Retinal pigment epithelial cell (primary cell): ENCODE measurements around the gene CNTN5.

Experiments used
- DNase-seq: peaks from one replicate; pipeline ENCODE4 v3.0.0-alpha.2; 2010; ENCODE audit warnings: low read depth
- H3K4me3 ChIP-seq: 2 replicates; pipeline ENCODE4 v1.5.1; 2011; ENCODE audit warnings: mild to moderate bottlenecking, low read length, control low read depth, moderate library complexity
- TF ChIP-seq, protein P1 (sequence below): conservative IDR thresholded peaks from 2 replicates; pipeline ENCODE4 v1.5.1; 2011; ENCODE audit warnings: low read depth, low read length, control low read depth, inconsistent platforms

CNTN5 gene

DNA sequence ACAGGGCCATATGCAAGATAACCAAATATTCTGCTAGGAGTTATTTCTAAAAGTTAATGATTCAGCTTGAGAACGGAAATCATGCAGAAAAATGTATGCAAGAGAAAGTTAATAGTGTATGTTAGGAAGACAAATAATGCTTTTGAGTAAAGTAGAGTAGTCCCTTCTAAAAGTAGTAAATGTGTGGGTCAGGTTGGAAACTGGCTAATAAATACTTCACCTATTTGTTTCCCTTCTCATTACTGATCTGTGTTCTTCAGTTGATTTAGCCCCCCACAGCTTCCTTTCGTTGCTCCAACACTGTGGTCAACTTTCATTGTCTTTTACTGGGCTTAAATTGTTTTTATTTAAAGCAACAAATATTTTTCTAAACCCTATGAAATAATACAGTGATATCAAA, 444.2 kb downstream of the CNTN5 start:
- DNase-seq: no peak
- TF ChIP-seq, protein P1, sequence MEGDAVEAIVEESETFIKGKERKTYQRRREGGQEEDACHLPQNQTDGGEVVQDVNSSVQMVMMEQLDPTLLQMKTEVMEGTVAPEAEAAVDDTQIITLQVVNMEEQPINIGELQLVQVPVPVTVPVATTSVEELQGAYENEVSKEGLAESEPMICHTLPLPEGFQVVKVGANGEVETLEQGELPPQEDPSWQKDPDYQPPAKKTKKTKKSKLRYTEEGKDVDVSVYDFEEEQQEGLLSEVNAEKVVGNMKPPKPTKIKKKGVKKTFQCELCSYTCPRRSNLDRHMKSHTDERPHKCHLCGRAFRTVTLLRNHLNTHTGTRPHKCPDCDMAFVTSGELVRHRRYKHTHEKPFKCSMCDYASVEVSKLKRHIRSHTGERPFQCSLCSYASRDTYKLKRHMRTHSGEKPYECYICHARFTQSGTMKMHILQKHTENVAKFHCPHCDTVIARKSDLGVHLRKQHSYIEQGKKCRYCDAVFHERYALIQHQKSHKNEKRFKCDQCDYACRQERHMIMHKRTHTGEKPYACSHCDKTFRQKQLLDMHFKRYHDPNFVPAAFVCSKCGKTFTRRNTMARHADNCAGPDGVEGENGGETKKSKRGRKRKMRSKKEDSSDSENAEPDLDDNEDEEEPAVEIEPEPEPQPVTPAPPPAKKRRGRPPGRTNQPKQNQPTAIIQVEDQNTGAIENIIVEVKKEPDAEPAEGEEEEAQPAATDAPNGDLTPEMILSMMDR: no peak
- no peak overlapping the region for H3K4me3 ChIP-seq

- H3K4me3 ChIP-seq: no peak overlapping the region
- DNase-seq: no peak
- TF ChIP-seq, protein P1: no peak
Observed at GRCh38 chr11:99489581-99489980, 468.8 kb downstream of the CNTN5 start.

GRCh38 chr11:99494065-99494464, 473.3 kb downstream of the CNTN5 start:
- TF ChIP-seq, protein P1: no peak
- no peak for DNase-seq

DNA sequence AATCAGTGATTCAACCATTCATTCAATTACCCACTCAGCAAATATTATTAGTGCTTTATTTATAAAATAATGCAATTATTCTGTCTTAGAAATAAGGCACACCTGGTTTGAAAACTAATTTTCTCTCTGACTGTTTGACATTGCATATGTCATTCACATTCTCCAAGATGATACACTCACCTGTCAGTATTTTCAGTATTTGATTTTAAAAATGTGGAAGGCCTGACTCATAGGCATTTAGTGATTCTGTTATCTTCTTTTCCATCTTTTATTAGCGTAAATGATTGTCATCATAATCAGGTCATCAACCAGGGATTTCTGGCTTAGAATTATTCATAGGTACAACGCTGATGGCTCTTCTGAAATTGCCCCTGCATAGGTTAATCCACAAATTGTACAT, 480.9 kb downstream of the CNTN5 start:
- TF ChIP-seq, protein P1: no peak
- no peak overlapping the region for H3K4me3 ChIP-seq
- DNase-seq: no peak

More at GRCh38 chr11:99494065-99494464, 473.3 kb downstream of the CNTN5 start:
- no peak overlapping the region for H3K4me3 ChIP-seq

- TF ChIP-seq, protein P1: no peak
- peak; percentile 92 for DNase-seq
- H3K4me3 ChIP-seq: peak overlapping the region; percentile 7
Observed at GRCh38 chr11:99505316-99505715, 484.6 kb downstream of the CNTN5 start.

DNA sequence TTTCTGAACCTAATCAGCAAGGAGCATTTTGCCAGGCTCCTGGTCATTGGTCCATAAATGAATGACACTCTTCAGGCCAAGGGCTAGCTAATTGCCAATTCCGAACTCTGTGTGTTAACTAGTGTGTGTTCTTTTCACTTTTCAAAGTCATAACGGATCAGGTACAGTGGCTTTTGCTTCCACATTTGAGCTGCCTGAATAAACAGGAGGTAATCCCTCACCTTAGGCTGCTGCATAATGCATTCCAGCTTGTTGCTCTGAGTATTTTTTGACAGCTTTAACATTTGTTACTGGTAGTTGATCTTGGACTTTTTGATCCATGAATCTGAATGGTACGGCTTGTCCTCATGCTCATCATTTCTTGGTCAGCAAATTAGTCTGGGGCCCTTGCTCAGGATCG, 485.1 kb downstream of the CNTN5 start:
- peak; percentile 92 for DNase-seq
- TF ChIP-seq, protein P1: no peak
- H3K4me3 ChIP-seq: peak overlapping the region; percentile 7

GRCh38 chr11:99509863-99510262, 489.1 kb downstream of the CNTN5 start:
- TF ChIP-seq, protein P1: no peak
- H3K4me3 ChIP-seq: no peak overlapping the region
- no peak for DNase-seq
